Thyroid gland (tissue), 4 donors: ENCODE measurements around the gene ISOC2. TPM values are rescaled to one million over a fixed set of nuclear protein-coding genes. Genes with fewer than 3 reads are reported as not detected.

ENCODE experiments used
- DNase-seq, 2 donors: peaks; one replicate each; pipeline ENCODE4 v3.0.0-alpha.2; 2019
- H3K27ac ChIP-seq, 3 donors: fragments of 200-600 bp; sonication (generic); 1 replicate in 2 of 3; 2 replicates in 1 of 3; pipeline ENCODE4 v1.5.1; 2016 to 2019; ENCODE audit warnings: mild to moderate bottlenecking in 1 of 3, moderate library complexity in 1 of 3
- H3K27me3 ChIP-seq: fragments of 200-600 bp; sonication (generic); one replicate; pipeline ENCODE4 v1.5.1; 2019
- H3K36me3 ChIP-seq, 2 donors: fragments of 200-600 bp; sonication (generic); one replicate each; pipeline ENCODE4 v1.5.1; 2016 to 2019
- H3K4me1 ChIP-seq, 2 donors: fragments of 200-600 bp; sonication (generic); one replicate each; pipeline ENCODE4 v1.5.1; 2017 to 2019
- H3K4me3 ChIP-seq, 3 donors: fragments of 200-600 bp; sonication (generic); replicated peaks in 1 of 3; 1 replicate in 2 of 3; 2 replicates in 1 of 3; pipeline ENCODE4 v1.5.1; 2016; ENCODE audit warnings: mild to moderate bottlenecking in 1 of 3
- H3K9me3 ChIP-seq: fragments of 200-600 bp; sonication (generic); one replicate; pipeline ENCODE4 v1.5.1; 2017
- CTCF ChIP-seq, 6 experiments: fragments of 200-600 bp in 3 of 6; fragments of 450-650 bp in 3 of 6; sonication (generic) in 3 of 6; IDR thresholded peaks; one replicate each; pipeline ENCODE4 v1.5.1; 2016 to 2019; ENCODE audit warnings: antibody characterized with exemption in 6 of 6, mild to moderate bottlenecking in 2 of 6, inconsistent platforms in 1 of 6, moderate library complexity in 1 of 6
- POLR2A ChIP-seq, 2 donors: fragments of 450-650 bp; IDR thresholded peaks; one replicate each; pipeline ENCODE4 v1.6.1; 2017; ENCODE audit warnings: antibody characterized with exemption in 2 of 2, mild to moderate bottlenecking in 2 of 2, moderate library complexity in 1 of 2
- whole genome bisulfite sequencing, 2 donors: methylation state at CpG; one replicate each; pipeline ENCODE4 v1.1.5; 2017; 5-methylcytosine and 5-hydroxymethylcytosine counted together
- intact Hi-C: fragments of 100-400 bp; cut with DNase I; formaldehyde crosslinking; loops from one replicate; pipeline ENCODE4 v1.15.1; 2023
- total RNA-seq, 4 donors: library from RNA; depleted of rRNA; stranded (reverse); fragments of >200 nt; gene quantifications; one replicate each; pipeline ENCODE4 v1.2.3, GENCODE V29; 2016

Gene ISOC2
- total RNA-seq, 4 donors from 2014 or later: 52.1 to 178 (median 100) TPM

DNA sequence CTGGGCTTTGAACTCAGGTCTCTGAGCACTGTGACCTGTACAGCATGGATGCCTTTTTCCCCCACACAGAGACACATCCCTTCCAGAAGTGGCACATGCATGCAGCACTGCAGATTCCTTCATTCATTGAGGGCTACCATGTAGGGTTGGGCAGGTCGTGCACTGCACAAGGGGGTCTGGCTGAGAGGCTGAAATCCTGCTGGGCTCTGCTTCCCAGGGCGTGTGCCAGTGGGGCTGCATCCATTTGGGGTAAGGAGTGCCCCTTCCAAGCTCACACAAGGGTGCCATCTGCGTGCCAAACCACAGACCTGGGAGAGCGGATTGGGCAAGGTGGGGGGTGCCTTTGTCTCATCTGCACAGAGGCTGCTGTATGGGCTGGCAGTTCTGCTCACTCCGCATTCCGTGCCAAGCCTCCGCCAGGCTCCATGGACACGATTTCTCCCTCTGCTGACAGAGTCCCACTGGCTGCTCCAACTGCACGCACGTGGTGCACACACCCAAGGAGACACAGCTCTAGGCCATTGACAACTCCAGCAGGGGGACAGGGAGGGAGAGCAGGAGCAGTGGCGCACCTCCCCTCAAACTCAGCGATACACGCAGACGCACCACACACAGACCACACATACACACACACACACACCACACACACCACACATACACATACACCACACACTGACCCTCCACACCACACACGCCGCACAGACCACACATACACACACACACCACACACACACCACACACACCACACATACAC is 13.8 kb downstream of the ISOC2 start:
- H3K27ac ChIP-seq: no peak overlapping the region
- TF ChIP-seq POLR2A (IDR thresholded peaks at IDR 0.05) (no peak), CTCF (IDR thresholded peaks at IDR 0.05) (no peak)
- H3K36me3 ChIP-seq: no peaks in the 10 kb centered on the region
- H3K9me3 ChIP-seq: no peaks in the 10 kb centered on the region
- H3K4me1 ChIP-seq: peaks cover 0 to 16% of the 10 kb centered on the region in 2 donors
- intact Hi-C loops: no loop called here
- peaks cover 16% of the 10 kb centered on the region for H3K27me3 ChIP-seq
- WGBS, 2 donors: 32 to 38% methylated on average over 14 to 15 of the region's 16 CpGs
- H3K4me3 ChIP-seq: no peak overlapping the region
- no peak for DNase-seq

GRCh38 chr19:55446060-55446459 is 15.4 kb downstream of the ISOC2 start:
- no peak for DNase-seq
- intact Hi-C loops: no loop called here
- Histone ChIP-seq H3K27ac (no peak overlapping the region), H3K9me3 (no peaks in the 10 kb centered on the region), H3K4me3 (no peak overlapping the region), H3K4me1 (peaks cover 0 to 4% of the 10 kb centered on the region in 2 donors), H3K36me3 (no peaks in the 10 kb centered on the region), H3K27me3 (peaks cover 17% of the 10 kb centered on the region)
- 66 to 77% methylated on average over 8 of the region's 8 CpGs for WGBS, 2 donors
- TF ChIP-seq POLR2A (IDR thresholded peaks at IDR 0.05): no peak
- TF ChIP-seq CTCF (IDR thresholded peaks at IDR 0.05): no peak

DNA sequence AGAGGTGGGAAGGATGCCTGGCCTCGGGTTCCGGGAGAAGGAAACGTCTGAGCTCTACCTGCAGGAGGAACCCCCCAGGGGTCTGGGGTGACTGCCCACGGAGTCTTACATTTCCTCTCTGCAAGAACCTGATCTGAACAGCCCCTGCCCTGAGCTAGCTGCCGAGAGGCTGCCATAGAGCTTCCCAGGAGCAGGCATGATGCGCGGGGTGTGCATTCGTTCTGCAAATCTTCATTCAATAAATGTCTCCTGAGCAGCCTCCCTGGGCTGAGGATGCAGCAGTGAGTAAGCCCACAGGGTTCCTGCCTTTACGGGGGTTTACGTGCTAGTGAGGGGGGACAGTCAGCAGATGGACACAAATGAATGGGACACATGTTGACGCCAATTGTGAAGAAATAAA is 16.8 kb downstream of the ISOC2 start:
- TF ChIP-seq POLR2A (IDR thresholded peaks at IDR 0.05) (no peak), CTCF (IDR thresholded peaks at IDR 0.05) (no peak)
- H3K4me3 ChIP-seq: no peak overlapping the region
- peaks cover 0 to 4% of the 10 kb centered on the region in 2 donors for H3K4me1 ChIP-seq
- no peak for DNase-seq
- intact Hi-C loops: no loop called here
- no peaks in the 10 kb centered on the region for H3K9me3 ChIP-seq
- no peaks in the 10 kb centered on the region for H3K36me3 ChIP-seq
- peaks cover 25% of the 10 kb centered on the region for H3K27me3 ChIP-seq
- WGBS, 2 donors: 29 to 42% methylated on average over 10 to 11 of the region's 11 CpGs
- H3K27ac ChIP-seq: no peak overlapping the region

DNA sequence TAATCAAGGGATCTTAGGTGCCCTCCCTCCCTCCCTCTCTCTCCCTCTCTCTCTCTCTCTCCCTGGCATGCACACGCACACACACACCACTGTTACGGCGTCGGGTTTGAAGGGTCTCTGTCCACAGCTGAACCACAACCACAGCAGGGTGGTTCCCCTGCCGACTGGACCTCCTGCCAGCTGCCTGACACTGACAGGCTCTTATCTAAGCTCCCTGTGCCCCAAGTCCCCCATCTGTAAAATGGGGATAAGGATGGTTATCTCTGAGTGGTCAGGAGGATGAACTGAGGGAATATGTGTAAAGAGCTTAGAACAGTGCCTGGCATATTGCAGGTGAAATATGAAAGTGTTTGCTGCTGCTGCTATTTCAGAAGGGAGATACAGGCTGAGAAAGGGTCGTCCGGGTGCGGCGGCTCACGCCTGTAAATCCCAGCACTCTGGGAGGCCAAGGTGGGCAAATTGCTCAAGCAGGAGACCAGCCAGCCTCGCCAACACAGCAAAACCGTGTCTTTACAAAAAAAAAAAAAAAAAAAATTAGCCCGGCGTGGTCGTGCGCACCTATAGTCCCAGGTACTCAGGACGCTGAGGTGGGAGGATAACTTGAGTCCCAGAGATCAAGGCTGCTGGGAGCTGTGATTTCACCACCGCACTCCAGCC is 17.5 kb downstream of the ISOC2 start:
- H3K27ac ChIP-seq: no peak overlapping the region
- no peaks in the 10 kb centered on the region for H3K9me3 ChIP-seq
- peaks cover 0 to 4% of the 10 kb centered on the region in 2 donors for H3K4me1 ChIP-seq
- H3K36me3 ChIP-seq: no peaks in the 10 kb centered on the region
- TF ChIP-seq POLR2A (IDR thresholded peaks at IDR 0.05): no peak
- no peak for TF ChIP-seq CTCF (IDR thresholded peaks at IDR 0.05)
- H3K4me3 ChIP-seq: no peak overlapping the region
- intact Hi-C loops: no loop called here
- peaks cover 25% of the 10 kb centered on the region for H3K27me3 ChIP-seq
- DNase-seq: no peak
- WGBS, 2 donors: 21 to 31% methylated on average over 18 of the region's 18 CpGs
